ENCODE results near the gene CEACAM3.

CEACAM3 gene

GRCh38 chr19:41844601-41845000 is 48.2 kb downstream of the CEACAM3 start, which contains the start of gene LYPD4:
Gene LYPD4 (minus strand): TSS chr19:41844683. CDS start chr19:41839285, 5,398 bp downstream.
- no peak for DNase-seq (ENCODE audit: low read depth)

GRCh38 chr19:41845001-41845050 is 48.4 kb downstream of the CEACAM3 start, which contains the start of gene DMRTC2:
Gene DMRTC2 (plus strand): TSS chr19:41845042. CDS start chr19:41847429, 2,387 bp downstream.
- no peak for DNase-seq (ENCODE audit: low read depth)

GRCh38 chr19:41845051-41845590 is 48.7 kb downstream of the CEACAM3 start:
- DNase-seq (ENCODE audit: low read depth): no peak

DNA sequence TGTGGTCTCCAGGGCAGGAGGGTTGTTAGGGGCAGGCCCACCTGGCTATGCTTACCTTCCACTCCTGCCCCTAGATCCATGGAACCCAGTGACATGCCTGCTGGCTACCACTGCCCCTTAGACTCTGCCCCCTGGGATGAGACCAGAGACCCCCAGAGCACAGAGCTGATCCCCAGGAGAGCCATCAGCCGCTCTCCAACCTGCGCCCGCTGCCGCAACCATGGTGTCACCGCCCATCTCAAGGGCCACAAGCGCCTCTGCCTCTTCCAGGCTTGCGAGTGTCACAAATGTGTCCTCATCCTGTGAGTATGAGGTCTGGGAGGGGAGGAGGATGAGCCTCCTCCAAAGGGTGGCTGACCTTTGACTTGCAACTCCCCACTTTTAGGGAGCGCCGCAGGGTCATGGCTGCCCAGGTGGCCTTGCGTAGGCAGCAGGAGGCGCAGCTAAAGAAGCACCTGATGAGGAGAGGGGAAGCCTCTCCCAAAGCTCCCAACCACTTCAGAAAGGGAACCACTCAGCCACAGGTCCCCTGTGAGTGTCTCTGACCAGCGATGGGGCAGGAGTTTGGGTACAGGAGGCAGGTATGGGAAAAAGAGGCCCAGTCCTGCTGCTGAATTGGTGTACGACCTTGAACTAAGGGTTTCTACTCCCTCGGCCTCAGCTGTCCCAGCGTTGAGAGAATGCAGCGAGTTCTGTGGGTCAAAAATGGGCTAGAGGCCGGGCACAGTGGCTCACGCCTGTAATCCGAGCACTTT is 51.1 kb downstream of the CEACAM3 start:
- no peak for DNase-seq (ENCODE audit: low read depth)

DNA sequence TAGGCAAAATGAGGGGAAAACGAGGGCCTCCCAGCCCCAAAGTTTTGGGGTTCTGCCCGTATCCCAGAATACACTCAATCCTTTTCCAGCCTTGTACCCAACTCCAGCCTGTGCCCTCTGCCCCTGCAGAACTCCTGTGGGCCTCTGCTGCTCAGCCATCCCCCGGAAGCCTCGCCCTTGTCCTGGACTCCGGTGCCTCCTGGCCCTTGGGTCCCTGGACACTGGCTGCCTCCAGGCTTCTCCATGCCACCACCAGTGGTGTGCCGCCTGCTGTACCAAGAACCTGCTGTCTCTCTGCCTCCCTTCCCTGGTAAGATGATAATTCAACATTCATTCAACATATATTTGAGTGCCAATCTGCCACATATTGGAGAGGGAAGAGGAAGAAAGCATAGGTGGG is 52.3 kb downstream of the CEACAM3 start:
- no peak for DNase-seq (ENCODE audit: low read depth)

GRCh38 chr19:41849067-41849466 is 52.7 kb downstream of the CEACAM3 start:
- DNase-seq (ENCODE audit: low read depth): no peak

- DNase-seq (ENCODE audit: low read depth): no peak
These were observed 54.0 kb downstream of the CEACAM3 start for GRCh38 chr19:41850381-41850780.

GRCh38 chr19:41851456-41851855 is 55.1 kb downstream of the CEACAM3 start:
- no peak for DNase-seq (ENCODE audit: low read depth)

GRCh38 chr19:41853344-41853743 is 57.0 kb downstream of the CEACAM3 start:
- no peak for DNase-seq (ENCODE audit: low read depth)

- DNase-seq (ENCODE audit: low read depth): no peak
These were observed 57.4 kb downstream of the CEACAM3 start for GRCh38 chr19:41853768-41854167.

GRCh38 chr19:41859213-41859617 is 62.8 kb downstream of the CEACAM3 start:
- no peak for DNase-seq (ENCODE audit: low read depth)

GRCh38 chr19:41859618-41860418 is 63.4 kb downstream of the CEACAM3 start, which contains the start of gene RPS19:
Gene RPS19 (plus strand): TSS chr19:41860255. CDS start chr19:41860775, 520 bp downstream.
- peak; percentile 100 for DNase-seq (ENCODE audit: low read depth)

DNA sequence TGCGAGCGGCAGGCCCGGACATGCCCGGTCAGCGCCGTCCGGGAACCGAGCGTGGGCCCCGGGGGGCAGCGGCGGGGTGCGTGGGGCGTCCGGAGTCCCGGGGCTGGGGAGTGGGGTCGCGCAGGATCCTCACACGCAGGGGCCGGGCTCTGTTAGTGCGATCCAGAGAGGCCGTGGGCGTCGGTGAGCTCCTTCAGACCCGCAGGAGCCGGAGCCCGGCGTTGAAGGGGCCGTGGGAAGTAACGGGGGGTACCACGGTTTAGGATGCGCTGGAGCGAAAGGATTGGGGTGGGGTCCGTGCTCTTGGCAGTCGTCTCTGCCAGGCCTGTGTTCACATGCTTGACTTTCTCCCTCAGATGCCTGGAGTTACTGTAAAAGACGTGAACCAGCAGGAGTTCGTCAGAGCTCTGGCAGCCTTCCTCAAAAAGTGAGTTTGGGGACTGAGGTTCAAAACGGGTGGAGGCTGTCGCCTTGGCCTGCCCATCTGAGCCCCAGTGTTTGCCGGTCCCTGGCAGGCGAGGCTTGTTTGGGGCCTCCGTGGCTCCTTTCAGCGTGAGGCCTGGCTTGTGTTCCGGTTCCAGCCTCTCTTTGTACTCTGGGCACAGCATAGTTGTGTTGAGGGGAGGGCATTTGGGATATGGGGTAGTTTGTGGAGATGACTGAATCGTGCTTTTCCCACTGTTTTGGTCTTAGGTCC is 64.2 kb downstream of the CEACAM3 start:
- no peak for DNase-seq (ENCODE audit: low read depth)

All from HS-27A (cell line).